Thyroid gland (tissue), 4 donors: ENCODE results near the gene OR2AJ1. TPM values are rescaled to one million over a fixed set of nuclear protein-coding genes. Genes with fewer than 3 reads are reported as not detected.

Experiments used
- DNase-seq, 2 donors: peaks; one replicate each; pipeline ENCODE4 v3.0.0-alpha.2; 2019
- H3K27ac ChIP-seq, 3 donors: fragments of 200-600 bp; sonication (generic); 1 replicate in 2 of 3; 2 replicates in 1 of 3; pipeline ENCODE4 v1.5.1; 2016 to 2019; ENCODE audit warnings: mild to moderate bottlenecking in 1 of 3, moderate library complexity in 1 of 3
- H3K27me3 ChIP-seq: fragments of 200-600 bp; sonication (generic); one replicate; pipeline ENCODE4 v1.5.1; 2019
- H3K36me3 ChIP-seq, 2 donors: fragments of 200-600 bp; sonication (generic); one replicate each; pipeline ENCODE4 v1.5.1; 2016 to 2019
- H3K4me1 ChIP-seq, 2 donors: fragments of 200-600 bp; sonication (generic); one replicate each; pipeline ENCODE4 v1.5.1; 2017 to 2019
- H3K4me3 ChIP-seq, 3 donors: fragments of 200-600 bp; sonication (generic); replicated peaks in 1 of 3; 1 replicate in 2 of 3; 2 replicates in 1 of 3; pipeline ENCODE4 v1.5.1; 2016; ENCODE audit warnings: mild to moderate bottlenecking in 1 of 3
- H3K9me3 ChIP-seq: fragments of 200-600 bp; sonication (generic); one replicate; pipeline ENCODE4 v1.5.1; 2017
- CTCF ChIP-seq, 6 experiments: fragments of 200-600 bp in 3 of 6; fragments of 450-650 bp in 3 of 6; sonication (generic) in 3 of 6; IDR thresholded peaks; one replicate each; pipeline ENCODE4 v1.5.1; 2016 to 2019; ENCODE audit warnings: antibody characterized with exemption in 6 of 6, mild to moderate bottlenecking in 2 of 6, inconsistent platforms in 1 of 6, moderate library complexity in 1 of 6
- POLR2A ChIP-seq, 2 donors: fragments of 450-650 bp; IDR thresholded peaks; one replicate each; pipeline ENCODE4 v1.6.1; 2017; ENCODE audit warnings: antibody characterized with exemption in 2 of 2, mild to moderate bottlenecking in 2 of 2, moderate library complexity in 1 of 2
- WGBS, 2 donors: methylation state at CpG; one replicate each; pipeline ENCODE4 v1.1.5; 2017; 5-methylcytosine and 5-hydroxymethylcytosine counted together
- intact Hi-C: fragments of 100-400 bp; cut with DNase I; formaldehyde crosslinking; loops from one replicate; pipeline ENCODE4 v1.15.1; 2023
- total RNA-seq, 4 donors: library from RNA; depleted of rRNA; stranded (reverse); fragments of >200 nt; gene quantifications; one replicate each; pipeline ENCODE4 v1.2.3, GENCODE V29; 2016

Gene OR2AJ1
- total RNA-seq = under 1 TPM in 2 of 4 donors, not detected in 2; 0.33 to 0.63 TPM

- no peak within 1 kb of the TSS for H3K27ac ChIP-seq
- intact Hi-C loops = no loop called here
- no peak for TF ChIP-seq POLR2A (IDR thresholded peaks at IDR 0.05)
- TF ChIP-seq CTCF (IDR thresholded peaks at IDR 0.05) = no peak
- no peaks in the 10 kb centered on the region for H3K36me3 ChIP-seq
- H3K9me3 ChIP-seq = no peaks in the 10 kb centered on the region
- H3K27me3 ChIP-seq = no peaks in the 10 kb centered on the region
- 93 to 94% methylated on average over 9 of the region's 9 CpGs for WGBS, 2 donors
- H3K4me3 ChIP-seq = no peak within 1 kb of the TSS
- H3K4me1 ChIP-seq = no peaks in the 10 kb centered on the region
- no peak for DNase-seq
Observed at GRCh38 chr1:247924868-247925267, at the start of gene OR2AJ1. Gene OR2AJ1, plus strand, starts transcription at chr1:247924889. Its CDS starts 8,880 bp downstream, at chr1:247933769.

- intact Hi-C loops = no loop called here
- WGBS, 2 donors = 93 to 95% methylated on average over 9 of the region's 9 CpGs
- Histone ChIP-seq H3K36me3 (peaks cover 0 to 4% of the 10 kb centered on the region in 2 donors), H3K27ac (no peak overlapping the region), H3K9me3 (no peaks in the 10 kb centered on the region), H3K4me1 (no peaks in the 10 kb centered on the region), H3K4me3 (no peak overlapping the region), H3K27me3 (no peaks in the 10 kb centered on the region)
- no peak for TF ChIP-seq CTCF (IDR thresholded peaks at IDR 0.05)
- no peak for TF ChIP-seq POLR2A (IDR thresholded peaks at IDR 0.05)
- no peak for DNase-seq
Observed at GRCh38 chr1:247883346-247883745, 41.3 kb upstream of the OR2AJ1 start.

- 81 to 82% methylated on average over 10 of the region's 10 CpGs for WGBS, 2 donors
Observed at GRCh38 chr1:247884797-247885413, 39.8 kb upstream of the OR2AJ1 start.

GRCh38 chr1:247895163-247895637 lies 29.5 kb upstream of the OR2AJ1 start, which contains the start of gene OR2W3:
Gene OR2W3, plus strand, starts transcription at chr1:247895587. Its CDS starts 0 bp downstream, at chr1:247895587.
- Histone ChIP-seq H3K9me3 (no peaks in the 10 kb centered on the region), H3K4me1 (no peaks in the 10 kb centered on the region), H3K27me3 (no peaks in the 10 kb centered on the region), H3K4me3 (no peak within 1 kb of the TSS), H3K36me3 (no peaks in the 10 kb centered on the region), H3K27ac (no peak within 1 kb of the TSS)
- 44% methylated on average over 2 of the region's 2 CpGs for WGBS, 2 donors
- TF ChIP-seq POLR2A (IDR thresholded peaks at IDR 0.05) = no peak
- TF ChIP-seq CTCF (IDR thresholded peaks at IDR 0.05) = no peak
- intact Hi-C loops = no loop called here
- DNase-seq = no peak

More at GRCh38 chr1:247884797-247885413, 39.8 kb upstream of the OR2AJ1 start:
- intact Hi-C loops = no loop called here
- no peak for DNase-seq
- H3K4me1 ChIP-seq = no peaks in the 10 kb centered on the region
- TF ChIP-seq POLR2A (IDR thresholded peaks at IDR 0.05) (no peak), CTCF (IDR thresholded peaks at IDR 0.05) (no peak)
- no peaks in the 10 kb centered on the region for H3K9me3 ChIP-seq
- H3K27ac ChIP-seq = no peak overlapping the region
- no peaks in the 10 kb centered on the region for H3K27me3 ChIP-seq
- H3K4me3 ChIP-seq = no peak overlapping the region
- H3K36me3 ChIP-seq = no peaks in the 10 kb centered on the region

GRCh38 chr1:247895976-247896375 lies 28.7 kb upstream of the OR2AJ1 start:
- 91 to 97% methylated on average over 13 to 14 of the region's 14 CpGs for WGBS, 2 donors
- TF ChIP-seq POLR2A (IDR thresholded peaks at IDR 0.05) = no peak
- no peak for TF ChIP-seq CTCF (IDR thresholded peaks at IDR 0.05)
- no peak for DNase-seq
- no peak overlapping the region for H3K27ac ChIP-seq
- no peaks in the 10 kb centered on the region for H3K9me3 ChIP-seq
- H3K36me3 ChIP-seq = no peaks in the 10 kb centered on the region
- no peaks in the 10 kb centered on the region for H3K4me1 ChIP-seq
- intact Hi-C loops = no loop called here
- no peak overlapping the region for H3K4me3 ChIP-seq
- H3K27me3 ChIP-seq = no peaks in the 10 kb centered on the region
